HG03064 (cell line): ENCODE data around the gene STK17A.
A peak's percentile ranks its signal among the peaks of the same experiment; 100 is the strongest.
"Not testable (repeated sequence)": the region's sequence is repeated elsewhere in the genome, so short reads cannot be mapped to it uniquely, and the experiment has no call there.

Source experiments
- ATAC-seq: cut with Tn5 transposase; IDR thresholded peaks from one replicate; pipeline ENCODE4 v1.9.1; 2021; ENCODE audit warnings: low read depth; ENCODE audit not compliant: unreplicated experiment

Gene STK17A

DNA sequence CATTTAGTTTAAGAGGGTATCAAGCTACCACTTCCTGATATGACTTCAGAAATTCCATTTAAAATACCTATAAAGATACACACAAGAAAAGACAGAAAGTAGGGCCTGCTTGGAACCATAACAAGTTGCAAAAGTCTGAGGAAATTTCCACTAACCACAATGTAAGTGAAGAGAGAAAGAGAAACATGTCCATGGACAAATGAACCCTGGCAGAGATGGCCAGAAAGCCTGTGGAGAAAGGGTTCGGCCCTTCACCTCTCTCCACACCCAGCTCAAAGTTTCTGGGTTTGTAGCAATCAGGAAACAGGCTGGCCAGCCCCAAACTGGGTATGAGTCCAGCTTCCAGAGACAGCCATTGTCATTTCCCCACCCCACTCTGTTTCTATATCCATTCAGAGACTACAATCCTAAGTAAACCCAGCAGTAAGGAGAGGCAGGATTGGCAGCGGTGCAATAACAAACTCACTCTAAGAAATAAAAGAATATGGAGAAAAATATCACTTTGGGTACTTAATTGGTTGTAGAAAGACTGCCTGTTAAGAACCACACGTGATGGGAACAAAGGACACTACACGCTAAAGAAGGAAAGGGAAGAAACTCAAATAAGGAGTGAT is 71.1 kb downstream of the STK17A start:
- no peak for ATAC-seq

DNA sequence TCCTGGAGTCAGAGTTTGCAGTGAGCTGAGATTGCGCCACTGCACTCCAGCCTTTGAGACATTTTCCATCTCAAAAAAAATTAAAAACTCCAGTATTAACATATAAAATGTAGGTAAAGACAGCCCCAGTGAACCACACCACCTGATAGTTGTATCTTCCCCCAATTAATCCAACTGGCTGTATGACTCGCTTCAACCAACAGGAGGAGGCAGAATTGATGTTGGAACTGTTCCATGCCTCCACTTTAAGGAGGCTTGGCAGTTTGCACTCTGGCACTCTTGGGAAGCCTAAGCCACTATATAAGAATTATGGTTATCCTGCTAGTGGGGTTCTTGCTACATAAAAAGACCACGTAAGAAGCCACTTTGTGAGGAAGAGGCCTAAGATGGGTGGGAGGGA is 72.7 kb downstream of the STK17A start:
- ATAC-seq, result no peak

DNA sequence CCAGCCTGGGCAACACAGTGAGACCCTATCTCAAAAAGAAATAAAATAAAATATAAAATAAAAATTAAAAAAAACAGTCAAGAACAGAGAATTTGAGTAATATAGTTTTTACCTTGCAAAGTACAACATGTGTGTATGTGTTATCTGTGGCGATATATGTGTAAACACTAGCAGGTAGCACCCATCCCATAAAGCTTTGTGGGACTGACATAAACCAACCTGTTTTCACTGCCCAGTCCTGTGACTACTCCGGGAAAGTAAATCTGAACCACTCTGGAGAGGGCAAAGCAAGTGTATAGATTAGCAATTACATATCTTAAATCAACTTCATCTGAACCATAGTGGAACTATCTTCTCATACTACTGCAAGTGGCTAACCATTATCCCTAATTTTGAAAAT is 74.1 kb downstream of the STK17A start:
- no peak for ATAC-seq

DNA sequence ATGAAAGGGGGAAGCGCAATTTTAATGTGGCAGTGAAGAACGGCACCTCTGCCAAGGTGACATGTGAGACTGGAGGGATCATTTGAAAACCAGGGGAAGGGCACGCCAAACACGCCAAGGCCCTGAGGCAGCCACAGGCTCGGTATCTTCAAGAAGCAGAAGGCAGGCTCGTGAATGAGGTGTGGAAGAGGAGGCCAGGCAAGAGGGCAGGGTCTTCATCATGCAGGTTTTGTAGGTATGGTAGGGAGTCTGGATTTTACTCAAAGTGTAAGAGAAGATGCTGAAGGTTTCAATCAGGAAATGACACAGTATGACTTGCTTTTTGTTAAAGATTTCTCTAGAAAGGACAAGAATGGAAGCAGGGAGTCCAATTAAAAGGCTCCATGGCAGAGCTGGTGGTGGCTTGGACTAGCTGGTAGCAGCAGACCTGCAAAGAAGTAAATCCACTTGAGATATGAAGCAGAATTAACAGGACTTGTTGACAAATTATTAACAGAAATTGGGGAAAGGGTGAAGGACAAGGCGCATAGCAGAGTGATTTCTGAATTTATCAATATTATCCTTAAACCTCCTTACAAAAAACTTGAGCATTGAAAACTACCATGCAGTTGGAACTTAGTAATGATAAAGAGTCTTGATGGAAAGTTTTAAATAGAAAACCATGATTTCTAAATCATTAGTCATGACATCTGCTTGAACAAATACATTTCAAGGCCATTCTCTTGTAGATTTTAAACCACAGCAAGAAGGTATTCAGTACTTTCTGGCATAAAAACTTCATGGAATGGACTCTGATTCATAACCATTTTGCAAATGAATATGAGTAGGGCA is 76.0 kb downstream of the STK17A start:
- peak; percentile 72 for ATAC-seq

DNA sequence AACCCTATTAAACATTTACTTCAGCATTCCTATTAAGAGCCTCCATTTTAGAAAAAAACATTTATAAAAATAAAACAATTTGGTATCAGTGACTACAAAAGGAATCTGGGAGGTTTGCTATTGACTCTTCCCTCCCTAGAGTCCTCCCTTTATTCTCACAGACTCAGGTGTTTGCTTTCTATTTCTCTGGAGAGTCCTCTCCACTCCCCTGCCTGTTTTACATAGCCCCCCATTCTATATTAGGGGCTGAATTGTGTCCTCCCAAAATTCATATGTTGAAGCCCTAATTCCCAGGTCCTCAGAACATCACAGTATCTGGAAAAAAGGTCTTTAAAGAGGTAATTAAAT is 76.6 kb downstream of the STK17A start:
- no peak for ATAC-seq

DNA sequence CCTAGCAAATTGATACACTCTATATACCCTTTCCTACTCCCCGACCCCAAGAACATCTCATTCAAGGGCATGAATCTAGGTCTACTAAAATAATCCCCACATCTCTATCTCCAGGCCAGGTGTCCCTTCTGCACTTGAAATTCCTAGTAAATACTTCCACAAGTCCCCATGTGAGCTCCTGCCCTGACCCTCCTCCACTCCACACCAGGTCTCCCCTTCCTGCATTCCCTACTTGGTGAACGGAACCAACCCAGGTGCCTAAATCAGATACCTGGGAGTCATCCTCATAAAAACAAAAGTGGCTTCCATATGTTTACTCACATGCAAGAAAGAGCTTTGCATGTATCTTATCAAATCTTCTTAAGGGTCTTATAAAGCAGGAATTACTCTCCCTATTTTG is 77.2 kb downstream of the STK17A start:
- ATAC-seq, result no peak

DNA sequence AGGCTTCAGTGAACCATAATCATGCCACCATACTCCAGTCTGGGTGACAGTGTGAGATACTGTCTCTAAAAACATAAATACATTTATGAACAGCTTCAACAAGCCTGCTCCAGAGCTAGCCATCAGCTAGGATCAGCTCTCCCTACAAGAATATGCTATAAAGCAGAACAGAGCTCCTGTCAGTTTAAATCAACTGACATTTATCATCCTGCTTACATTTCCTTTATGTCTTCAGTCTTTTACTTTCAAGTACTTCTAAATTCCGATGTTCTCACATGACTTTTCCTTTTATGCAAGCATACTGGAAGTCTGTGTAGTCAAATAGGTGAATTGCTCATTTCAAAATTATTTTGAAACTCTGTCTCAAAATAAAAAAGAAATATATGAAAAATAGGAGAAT is 81.8 kb downstream of the STK17A start:
- ATAC-seq, result no peak

DNA sequence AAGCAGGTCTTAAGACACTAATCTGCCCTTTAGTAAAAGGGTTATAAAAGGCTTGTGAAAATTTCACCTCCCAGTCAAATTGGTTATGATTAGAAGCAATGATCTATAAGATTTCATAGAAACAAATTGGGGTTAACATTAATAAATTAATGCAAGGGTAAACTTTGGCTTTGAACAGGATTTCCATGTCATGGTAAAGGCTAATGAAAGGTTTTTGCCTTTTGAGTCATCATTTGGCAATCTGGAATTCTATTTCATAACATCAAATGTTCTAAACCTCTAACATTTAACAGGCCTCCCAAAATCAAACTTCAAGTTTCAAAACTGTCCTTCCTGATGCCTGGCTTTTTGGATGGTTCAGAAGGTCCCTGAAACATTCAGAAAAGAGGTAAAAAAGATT is 84.0 kb downstream of the STK17A start:
- no peak for ATAC-seq

DNA sequence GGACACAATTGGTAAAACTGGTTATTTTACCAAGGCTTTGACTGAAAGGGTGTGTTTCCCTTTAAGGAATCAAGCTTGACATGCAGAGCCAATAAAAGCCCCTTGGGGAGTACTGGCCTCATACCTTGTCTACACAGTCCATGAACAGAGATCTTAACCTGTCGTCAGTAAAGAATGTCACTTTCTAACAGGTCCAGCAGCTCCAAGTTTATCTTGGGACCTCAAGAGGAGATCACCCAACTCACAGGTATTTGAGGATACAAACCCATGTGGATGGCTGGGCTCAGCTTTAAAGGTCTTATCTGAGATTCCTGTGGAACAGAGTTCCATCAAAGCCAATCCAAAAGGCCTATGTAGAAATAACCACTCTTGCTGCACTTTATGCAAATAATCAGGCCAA is 85.1 kb downstream of the STK17A start:
- no peak for ATAC-seq

DNA sequence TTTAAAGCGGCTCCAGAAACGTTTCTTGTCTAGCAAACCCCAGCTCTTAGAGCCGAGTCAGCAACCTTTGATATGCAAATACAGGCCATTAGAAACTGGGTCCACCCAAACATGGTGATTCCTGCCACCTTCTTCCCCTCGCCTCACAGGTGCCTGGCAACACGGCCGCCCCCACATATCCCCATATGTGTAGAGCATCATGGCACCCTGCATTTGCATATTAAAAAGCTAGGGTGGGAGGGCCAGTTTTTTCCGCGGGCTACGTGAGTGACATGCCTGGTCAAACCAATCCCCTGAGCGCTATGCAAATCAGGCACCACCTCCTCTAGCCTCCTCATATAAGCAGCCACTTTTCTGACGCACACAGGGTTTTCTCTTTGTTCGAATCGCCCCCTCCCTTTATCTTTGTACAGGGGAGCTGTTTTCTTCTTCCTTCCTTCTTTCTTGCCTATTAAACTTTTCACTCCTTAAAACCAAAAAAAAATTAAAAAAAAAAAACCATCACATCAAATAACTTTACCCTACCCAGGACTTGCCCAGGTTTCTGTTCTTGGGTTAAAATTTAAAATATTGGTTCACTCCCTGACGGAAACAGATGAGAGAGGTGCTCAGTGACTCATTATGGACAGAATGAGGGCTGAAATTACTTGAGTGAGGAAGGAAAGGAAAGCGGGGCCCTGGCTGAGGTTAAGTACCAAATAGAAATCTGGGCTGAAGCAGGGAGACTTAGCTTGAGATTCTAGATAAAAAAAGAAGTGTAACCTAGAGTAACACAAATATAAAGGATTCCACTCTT is 86.6 kb downstream of the STK17A start:
- ATAC-seq, result peak; percentile 48

DNA sequence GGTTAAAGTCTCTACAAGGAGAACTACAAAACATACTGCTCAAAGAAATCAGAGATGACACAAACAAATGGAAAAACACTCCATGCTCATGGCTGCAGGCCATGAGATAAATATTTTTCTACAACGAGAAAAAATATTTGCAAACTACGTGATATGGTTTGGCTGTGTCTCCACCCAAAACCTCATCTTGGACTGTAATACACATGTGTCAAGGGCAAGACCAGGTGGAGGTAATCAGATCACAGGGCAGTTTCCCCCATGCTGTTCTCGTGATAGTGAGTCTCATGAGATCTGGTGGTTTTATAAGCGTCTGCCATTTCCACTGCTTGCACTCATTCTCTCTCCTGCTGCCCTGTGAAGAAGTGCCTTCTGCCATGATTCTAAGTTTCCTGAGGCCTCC is 88.6 kb downstream of the STK17A start:
- ATAC-seq, result no peak

DNA sequence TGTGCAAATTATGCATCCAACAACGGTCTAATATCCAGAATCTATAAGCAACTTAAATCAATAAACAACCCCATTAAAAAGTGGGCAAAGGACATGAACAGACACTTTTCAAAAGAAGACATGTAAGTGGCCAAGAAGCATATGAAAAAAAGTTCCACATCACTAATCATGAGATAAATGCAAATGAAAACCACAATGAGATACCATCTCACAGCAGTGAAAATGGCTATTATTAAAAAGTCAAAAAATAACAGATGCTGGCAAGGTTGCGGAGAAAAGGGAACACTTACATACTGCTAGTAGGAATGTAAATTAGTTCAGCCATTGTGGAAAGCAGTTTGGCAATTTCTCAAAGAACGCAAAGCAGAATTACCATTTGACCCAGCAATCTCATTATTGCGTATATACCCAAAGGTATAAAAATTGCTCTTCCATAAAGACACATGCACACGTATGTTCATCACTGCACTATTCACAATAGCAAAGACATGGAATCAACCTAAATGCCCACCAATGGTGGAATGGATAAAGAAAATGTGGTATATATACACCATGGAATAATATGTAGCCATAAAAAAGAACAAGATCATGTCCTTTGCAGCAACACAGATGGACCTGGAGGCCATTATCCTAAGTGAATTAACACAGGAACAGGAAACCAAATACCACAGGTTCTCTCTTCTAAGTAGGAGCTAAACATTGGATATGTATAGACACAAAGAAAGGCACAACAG is 90.5 kb downstream of the STK17A start:
- not testable (repeated sequence) for ATAC-seq

DNA sequence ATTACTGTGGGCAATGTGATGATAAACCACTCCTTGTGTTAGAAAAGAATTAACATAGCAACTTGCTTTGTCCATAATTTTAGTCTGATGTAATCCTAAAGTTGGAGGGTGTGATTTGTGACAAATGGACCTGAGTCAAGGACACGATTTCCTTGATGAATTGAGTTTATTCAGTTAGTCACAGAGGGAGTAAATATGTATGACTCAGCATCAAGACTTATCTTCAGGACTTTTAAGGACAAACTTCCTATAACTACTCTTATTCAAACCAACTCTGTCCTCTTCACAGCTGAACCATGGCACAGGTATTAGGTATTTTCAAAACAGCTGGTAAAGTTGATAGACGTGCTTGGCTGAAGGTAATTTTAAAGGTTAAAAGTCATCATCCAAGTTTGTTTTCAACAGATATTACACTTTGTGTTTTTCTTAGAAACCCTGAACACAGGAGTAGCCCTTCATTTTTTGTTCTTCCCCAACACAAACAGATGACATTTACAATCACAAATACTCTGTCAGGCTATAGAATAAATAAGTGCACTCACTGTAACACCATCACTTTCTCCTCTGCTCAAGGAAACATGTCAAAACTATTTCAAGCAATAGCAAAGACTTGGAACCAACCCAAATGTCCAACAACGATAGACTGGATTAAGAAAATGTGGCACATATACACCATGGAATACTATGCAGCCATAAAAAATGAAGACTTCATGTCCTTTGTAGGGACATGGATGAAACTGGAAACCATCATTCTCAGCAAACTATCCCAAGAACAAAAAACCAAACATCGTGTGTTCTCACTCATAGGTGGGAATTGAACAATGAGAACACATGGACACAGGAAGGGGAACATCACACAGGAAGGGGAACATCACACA is 91.9 kb downstream of the STK17A start:
- ATAC-seq, result no peak
